GM19023 (cell line): ENCODE results near the gene CDX2.

Experiments used
- ATAC-seq: cut with Tn5 transposase; IDR thresholded peaks from one replicate; pipeline ENCODE4 v1.9.1; 2021; ENCODE audit warnings: mild to moderate bottlenecking, moderate library complexity; ENCODE audit not compliant: unreplicated experiment

The CDX2 gene

GRCh38 chr13:27933580-27934328 lies 35.4 kb downstream of the CDX2 start:
- ATAC-seq, result no peak

DNA sequence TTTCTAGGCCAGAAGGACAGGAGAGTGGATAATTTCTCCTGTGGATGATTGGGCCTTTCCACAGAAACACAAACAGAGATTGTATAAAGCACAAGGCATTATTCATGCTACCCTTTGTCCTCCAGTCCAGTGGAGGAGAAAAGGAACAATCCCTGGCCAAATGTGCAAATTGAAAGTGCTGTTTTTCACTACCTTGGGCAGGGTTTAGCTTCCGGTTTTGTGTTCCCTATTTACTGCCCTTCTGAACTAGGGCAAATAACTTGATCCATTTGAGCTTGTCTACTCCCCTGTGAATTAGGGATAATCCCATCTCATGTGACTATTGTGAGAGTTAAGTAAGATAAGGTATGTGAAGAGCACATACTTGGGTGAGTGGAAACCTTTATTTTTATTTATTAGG lies 36.0 kb downstream of the CDX2 start:
- ATAC-seq, result no peak

- no peak for ATAC-seq
Measured at GRCh38 chr13:27929868-27930267, 39.2 kb downstream of the CDX2 start.

- ATAC-seq, result no peak
Measured at GRCh38 chr13:27928805-27929753, 40.0 kb downstream of the CDX2 start.

DNA sequence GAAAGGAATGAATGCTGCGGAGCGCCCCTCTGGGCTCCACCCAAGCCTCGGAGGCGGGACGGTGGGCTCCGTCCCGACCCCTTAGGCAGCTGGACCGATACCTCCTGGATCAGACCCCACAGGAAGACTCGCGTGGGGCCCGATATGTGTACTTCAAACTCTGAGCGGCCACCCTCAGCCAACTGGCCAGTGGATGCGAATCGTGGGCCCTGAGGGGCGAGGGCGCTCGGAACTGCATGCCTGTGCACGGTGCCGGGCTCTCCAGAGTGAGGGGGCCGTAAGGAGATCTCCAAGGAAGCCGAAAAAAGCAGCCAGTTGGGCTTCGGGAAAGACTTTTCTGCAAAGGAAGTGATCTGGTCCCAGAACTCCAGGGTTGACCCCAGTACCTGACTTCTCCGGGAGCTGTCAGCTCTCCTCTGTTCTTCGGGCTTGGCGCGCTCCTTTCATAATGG lies 40.7 kb downstream of the CDX2 start:
- no peak for ATAC-seq

DNA sequence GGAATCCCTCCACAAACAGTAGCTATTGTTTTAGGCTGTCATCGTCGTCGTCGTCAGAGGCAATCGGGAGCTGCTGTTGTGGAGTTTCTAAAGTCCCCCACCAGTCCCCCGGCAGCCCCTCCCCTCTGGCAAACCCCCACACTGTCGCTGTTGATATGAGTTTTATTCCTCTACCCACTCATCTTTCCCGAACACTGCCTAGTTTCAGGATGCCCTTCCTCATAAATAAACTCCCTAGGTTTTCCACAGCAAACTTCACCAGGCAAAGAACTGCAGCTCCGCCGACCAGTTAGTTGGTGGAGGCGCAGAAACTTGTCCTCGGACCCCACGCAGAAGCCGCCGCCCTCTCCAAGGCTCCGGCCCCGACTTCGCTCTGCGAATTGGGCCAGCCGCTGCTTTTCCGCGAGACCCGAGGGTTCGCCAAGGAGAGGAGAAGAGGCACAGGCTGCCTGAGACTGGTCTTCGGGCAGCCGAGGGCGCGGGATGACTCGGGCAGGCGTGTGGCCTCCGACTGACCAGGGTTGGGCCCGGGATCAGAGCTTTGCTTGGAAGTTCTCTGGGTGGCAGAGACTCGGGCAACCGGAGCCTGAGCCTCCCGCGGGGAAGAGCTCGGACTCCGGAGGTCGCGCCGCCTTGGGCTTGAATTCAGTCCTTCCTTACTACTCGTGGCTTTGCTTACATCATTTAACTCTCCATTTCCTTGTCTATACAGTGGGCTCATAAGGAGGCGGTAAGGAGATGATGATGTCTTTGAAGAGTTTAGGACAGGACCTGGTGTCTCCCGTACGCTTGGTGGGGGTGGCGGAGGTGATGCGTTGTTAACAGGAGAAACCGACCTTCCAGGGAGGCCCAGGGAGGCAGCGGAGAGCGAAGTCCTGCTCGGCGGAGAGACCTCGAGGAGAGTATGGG lies 41.4 kb downstream of the CDX2 start:
- ATAC-seq, result no peak

DNA sequence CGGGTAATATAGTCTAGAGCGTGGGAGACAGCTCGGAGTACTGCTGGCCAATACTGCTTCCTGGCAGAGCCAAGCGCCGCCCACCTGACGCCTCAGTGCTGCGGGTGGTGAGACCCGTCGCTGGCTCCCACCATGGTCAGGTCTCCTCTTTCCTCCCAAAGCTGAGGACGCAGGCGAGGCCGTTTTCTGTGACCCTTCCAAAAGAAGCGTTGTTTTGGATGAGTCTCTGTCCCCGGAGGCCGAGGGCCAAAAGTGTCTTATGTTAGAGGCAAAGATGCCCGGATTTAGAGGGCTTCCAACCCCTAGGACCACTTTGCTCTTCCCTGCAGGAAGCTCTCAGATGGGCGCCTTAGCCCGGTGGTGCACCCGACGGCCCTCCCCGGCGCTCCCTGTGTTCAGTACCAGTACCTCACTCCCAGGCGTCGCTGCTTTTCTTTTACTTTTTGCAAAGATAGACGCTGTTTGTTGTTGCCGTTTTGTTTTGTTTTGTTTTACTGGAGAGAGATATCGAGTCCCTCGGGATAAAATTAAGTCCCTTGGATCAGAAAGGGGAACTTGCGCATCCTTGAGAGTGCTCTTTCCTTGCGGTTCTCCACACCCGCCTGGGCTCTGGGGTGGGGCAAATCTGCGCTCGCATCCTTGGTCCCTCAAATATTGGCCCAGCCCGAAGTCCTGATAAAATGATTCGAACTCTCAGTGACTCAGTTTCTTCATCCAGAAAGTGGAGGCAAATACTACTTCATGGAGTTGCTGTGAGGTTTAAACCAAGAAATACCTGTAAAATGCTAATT lies 42.3 kb downstream of the CDX2 start:
- no peak for ATAC-seq

DNA sequence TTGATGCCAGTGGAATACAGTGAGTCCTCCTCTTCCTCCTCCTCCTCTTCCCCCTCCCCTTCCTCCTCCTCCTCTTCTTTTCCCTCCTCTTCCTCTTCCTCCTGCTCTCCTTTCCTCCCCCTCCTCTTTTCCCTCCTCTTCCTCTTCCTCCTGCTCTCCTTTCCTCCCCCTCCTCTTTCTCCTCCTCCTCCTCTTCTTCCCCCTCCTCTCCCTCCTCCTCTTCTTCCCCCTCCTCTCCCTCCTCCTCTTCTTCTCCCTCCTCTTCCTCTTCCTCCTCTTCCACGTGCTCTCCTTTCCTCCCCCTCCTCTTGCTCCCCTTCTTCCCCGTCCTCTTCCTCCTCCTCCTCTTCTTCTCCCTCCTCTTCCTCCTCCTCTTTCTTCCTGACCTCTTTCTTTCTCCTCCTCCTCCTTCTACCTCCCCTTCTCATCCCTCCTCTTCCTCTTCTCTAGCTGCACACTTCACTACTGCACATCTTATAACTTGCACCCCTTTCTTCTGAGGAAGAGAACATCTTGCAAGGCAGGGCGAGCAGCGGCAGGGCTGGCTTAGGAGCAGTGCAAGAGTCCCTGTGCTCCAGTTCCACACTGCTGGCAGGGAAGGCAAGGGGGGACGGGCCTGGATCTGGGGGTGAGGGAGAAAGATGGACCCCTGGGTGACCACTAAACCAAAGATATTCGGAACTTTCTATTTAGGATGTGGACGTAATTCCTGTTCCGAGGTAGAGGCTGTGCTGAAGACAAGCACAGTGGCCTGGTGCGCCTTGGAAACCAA lies 43.7 kb downstream of the CDX2 start:
- ATAC-seq, result no peak

DNA sequence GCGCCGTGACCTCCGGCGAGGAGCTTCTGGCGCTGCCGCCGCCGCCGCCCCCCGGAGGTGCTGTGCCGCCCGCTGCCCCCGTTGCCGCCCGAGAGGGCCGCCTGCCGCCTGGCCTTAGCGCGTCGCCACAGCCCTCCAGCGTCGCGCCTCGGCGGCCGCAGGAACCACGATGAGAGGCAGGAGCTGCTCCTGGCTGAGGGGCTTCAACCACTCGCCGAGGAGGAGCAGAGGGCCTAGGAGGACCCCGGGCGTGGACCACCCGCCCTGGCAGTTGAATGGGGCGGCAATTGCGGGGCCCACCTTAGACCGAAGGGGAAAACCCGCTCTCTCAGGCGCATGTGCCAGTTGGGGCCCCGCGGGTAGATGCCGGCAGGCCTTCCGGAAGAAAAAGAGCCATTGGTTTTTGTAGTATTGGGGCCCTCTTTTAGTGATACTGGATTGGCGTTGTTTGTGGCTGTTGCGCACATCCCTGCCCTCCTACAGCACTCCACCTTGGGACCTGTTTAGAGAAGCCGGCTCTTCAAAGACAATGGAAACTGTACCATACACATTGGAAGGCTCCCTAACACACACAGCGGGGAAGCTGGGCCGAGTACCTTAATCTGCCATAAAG lies 44.5 kb downstream of the CDX2 start:
- no peak for ATAC-seq

GRCh38 chr13:27923794-27924528 lies 45.2 kb downstream of the CDX2 start:
- no peak for ATAC-seq

DNA sequence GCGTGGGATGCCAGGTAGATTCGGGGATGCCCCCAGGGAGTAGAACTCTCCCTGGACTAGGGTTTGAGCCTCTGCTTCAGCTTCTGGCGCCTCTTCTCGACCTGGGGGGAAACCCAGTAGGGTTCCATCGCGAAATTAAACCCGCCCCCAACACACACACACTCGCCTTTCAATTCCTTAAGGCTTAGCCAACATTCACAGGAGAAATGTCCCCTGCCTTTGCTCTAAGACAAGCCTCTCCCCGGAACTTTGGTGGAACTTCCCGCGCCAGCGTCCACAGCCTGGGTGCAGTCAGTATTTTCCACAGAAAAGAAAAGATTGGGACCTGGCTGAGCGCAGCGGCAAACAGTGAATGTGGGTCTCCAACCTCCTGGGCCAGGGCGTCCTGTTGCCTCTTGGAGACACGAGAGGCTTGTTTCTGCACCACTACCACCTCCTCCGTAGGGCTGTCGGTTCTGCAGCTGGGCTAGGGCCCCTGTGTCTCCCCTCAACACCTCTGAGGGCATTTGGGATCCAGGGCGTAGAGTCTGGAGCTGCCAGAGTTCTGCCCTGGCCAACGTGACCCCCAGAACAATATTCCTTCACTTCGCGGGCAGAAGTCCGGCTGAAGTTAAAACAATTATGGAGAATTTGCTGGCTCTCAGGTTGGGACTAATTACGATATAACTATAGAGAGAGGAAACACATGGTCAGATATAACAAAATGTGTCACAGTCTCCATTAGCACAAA lies 46.1 kb downstream of the CDX2 start:
- ATAC-seq, result no peak

- ATAC-seq, result no peak
Measured at GRCh38 chr13:27921961-27922882, 46.9 kb downstream of the CDX2 start.

GRCh38 chr13:27921421-27921960 lies 47.6 kb downstream of the CDX2 start:
- ATAC-seq, result no peak

- no peak for ATAC-seq
Measured at GRCh38 chr13:27920677-27921420, 48.3 kb downstream of the CDX2 start.

DNA sequence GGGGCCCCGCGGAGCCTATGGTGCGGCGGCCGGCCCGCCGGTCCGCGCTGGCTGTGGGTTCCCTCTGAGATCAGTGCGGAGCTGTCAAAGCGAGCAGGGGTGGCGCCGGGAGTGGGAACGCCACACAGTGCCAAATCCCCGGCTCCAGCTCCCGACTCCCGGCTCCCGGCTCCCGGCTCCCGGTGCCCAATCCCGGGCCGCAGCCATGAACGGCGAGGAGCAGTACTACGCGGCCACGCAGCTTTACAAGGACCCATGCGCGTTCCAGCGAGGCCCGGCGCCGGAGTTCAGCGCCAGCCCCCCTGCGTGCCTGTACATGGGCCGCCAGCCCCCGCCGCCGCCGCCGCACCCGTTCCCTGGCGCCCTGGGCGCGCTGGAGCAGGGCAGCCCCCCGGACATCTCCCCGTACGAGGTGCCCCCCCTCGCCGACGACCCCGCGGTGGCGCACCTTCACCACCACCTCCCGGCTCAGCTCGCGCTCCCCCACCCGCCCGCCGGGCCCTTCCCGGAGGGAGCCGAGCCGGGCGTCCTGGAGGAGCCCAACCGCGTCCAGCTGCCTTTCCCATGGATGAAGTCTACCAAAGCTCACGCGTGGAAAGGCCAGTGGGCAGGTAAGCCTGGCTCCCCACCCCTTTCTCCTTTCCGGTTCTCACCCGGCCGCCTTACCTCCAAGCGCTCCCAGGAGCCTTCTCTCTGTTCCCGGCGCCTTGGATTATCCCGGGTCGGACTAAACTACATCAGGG lies 49.0 kb downstream of the CDX2 start, which contains the start of gene PDX1:
PDX1 (plus strand) TSS at position 67 of the 743 bp plus-strand sequence; CDS start at position 206, 139 bp downstream.
- no peak for ATAC-seq
